IMR-90 (cell line): Measurements from ENCODE around the gene KLF13.

Experiments used
- CEBPB ChIP-seq: IDR thresholded peaks from 2 replicates; pipeline ENCODE4 v1.6.1; 2012; ENCODE audit warnings: low read depth, low read length, improper control_type of control experiment
- CHD1 ChIP-seq: IDR thresholded peaks from 2 replicates; pipeline ENCODE4 v1.6.1; 2012; ENCODE audit warnings: low read depth, low read length, improper control_type of control experiment
- FOS ChIP-seq: fragments of 150-350 bp; IDR thresholded peaks from 2 replicates; pipeline ENCODE4 v1.6.1; 2016; ENCODE audit warnings: low read depth, low read length
- MAFK ChIP-seq: IDR thresholded peaks from 2 replicates; pipeline ENCODE4 v1.6.1; 2012; ENCODE audit warnings: low read depth, low read length, improper control_type of control experiment
- POLR2A ChIP-seq: IDR thresholded peaks from 2 replicates; pipeline ENCODE4 v1.6.1; 2012; ENCODE audit warnings: mild to moderate bottlenecking, low read depth, low read length
- RAD21 ChIP-seq: IDR thresholded peaks from 2 replicates; pipeline ENCODE4 v1.6.1; 2012; ENCODE audit warnings: low read length, improper control_type of control experiment
- TF ChIP-seq, protein P1 (sequence below): conservative IDR thresholded peaks from 2 replicates; pipeline ENCODE4 v1.5.1; 2012; ENCODE audit warnings: mild to moderate bottlenecking, low read depth, low read length, improper control_type of control experiment

DNA sequence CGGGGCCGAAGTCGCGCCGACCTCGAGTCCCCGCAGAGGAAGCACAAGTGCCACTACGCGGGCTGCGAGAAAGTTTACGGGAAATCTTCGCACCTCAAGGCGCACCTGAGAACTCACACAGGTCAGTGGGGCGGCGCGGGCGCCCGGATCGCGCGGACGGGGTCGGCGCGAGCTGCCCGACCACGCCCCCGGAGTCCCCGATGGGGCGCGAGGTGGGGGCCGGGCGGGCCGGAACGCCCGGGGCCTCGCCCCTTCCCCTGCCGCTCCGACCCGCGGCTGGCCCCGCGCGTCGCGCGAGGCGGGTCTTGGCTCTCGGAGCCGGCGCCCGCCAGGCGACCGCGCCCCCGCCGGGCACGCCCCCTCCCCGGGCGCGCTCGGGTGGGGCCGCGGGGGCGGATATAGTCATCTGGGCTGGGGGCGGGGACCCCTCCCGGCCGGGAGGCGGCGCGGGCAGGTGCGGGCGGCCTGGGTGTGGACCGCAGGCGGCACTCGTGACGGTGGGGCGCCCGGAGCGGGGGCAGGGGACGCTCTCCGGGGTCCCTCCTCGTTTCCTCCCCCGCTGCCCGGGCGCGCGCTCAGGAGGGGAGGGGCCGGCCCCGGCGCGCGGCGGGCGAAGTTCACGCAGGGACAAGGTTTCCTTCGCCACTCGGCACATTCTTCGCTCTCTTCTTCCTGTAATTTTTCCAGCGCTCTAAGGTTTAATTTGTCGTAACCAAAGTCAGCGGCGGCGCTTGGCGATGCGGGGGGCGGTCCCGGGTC is 1.2 kb downstream of the KLF13 start:
- TF ChIP-seq, protein P1, sequence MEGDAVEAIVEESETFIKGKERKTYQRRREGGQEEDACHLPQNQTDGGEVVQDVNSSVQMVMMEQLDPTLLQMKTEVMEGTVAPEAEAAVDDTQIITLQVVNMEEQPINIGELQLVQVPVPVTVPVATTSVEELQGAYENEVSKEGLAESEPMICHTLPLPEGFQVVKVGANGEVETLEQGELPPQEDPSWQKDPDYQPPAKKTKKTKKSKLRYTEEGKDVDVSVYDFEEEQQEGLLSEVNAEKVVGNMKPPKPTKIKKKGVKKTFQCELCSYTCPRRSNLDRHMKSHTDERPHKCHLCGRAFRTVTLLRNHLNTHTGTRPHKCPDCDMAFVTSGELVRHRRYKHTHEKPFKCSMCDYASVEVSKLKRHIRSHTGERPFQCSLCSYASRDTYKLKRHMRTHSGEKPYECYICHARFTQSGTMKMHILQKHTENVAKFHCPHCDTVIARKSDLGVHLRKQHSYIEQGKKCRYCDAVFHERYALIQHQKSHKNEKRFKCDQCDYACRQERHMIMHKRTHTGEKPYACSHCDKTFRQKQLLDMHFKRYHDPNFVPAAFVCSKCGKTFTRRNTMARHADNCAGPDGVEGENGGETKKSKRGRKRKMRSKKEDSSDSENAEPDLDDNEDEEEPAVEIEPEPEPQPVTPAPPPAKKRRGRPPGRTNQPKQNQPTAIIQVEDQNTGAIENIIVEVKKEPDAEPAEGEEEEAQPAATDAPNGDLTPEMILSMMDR = no peak
- no peak for TF ChIP-seq RAD21
- no peak for TF ChIP-seq CEBPB
- TF ChIP-seq CHD1 = no peak; the same call in 1 of the 2 replicates
- TF ChIP-seq POLR2A = peak; percentile 52; the same call in 1 of the 2 replicates
- no peak for TF ChIP-seq MAFK
- no peak for TF ChIP-seq FOS
